Gastroesophageal sphincter (tissue), 3 donors: ENCODE data around the gene DGAT2.

Source experiments
- POLR2A ChIP-seq, 2 donors: fragments of 450-650 bp; IDR thresholded peaks; one replicate each; pipeline ENCODE4 v1.6.1; 2017; ENCODE audit warnings: antibody characterized with exemption in 2 of 2, mild to moderate bottlenecking in 2 of 2, moderate library complexity in 1 of 2
- POLR2AphosphoS5 ChIP-seq: sonication (generic); formaldehyde crosslinking; IDR thresholded peaks from one replicate; pipeline ENCODE4 v1.6.1; 2017; ENCODE audit warnings: antibody characterized with exemption
- TF ChIP-seq, protein P1 (sequence below), 4 experiments: fragments of 200-600 bp in 2 of 4; fragments of 450-650 bp in 2 of 4; sonication (generic) in 1 of 4; IDR thresholded peaks; one replicate each; pipeline ENCODE4 v1.5.1; 2017 to 2019; ENCODE audit warnings: antibody characterized with exemption in 4 of 4, mild to moderate bottlenecking in 2 of 4, moderate library complexity in 2 of 4

- TF ChIP-seq POLR2A (IDR thresholded peaks at IDR 0.05), result no peak
- TF ChIP-seq, protein P1, sequence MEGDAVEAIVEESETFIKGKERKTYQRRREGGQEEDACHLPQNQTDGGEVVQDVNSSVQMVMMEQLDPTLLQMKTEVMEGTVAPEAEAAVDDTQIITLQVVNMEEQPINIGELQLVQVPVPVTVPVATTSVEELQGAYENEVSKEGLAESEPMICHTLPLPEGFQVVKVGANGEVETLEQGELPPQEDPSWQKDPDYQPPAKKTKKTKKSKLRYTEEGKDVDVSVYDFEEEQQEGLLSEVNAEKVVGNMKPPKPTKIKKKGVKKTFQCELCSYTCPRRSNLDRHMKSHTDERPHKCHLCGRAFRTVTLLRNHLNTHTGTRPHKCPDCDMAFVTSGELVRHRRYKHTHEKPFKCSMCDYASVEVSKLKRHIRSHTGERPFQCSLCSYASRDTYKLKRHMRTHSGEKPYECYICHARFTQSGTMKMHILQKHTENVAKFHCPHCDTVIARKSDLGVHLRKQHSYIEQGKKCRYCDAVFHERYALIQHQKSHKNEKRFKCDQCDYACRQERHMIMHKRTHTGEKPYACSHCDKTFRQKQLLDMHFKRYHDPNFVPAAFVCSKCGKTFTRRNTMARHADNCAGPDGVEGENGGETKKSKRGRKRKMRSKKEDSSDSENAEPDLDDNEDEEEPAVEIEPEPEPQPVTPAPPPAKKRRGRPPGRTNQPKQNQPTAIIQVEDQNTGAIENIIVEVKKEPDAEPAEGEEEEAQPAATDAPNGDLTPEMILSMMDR (IDR thresholded peaks at IDR 0.05), result no peak
- no peak for TF ChIP-seq POLR2AphosphoS5
These were observed 44.5 kb downstream of the DGAT2 start for GRCh38 chr11:75813124-75813523.
